ENCODE measurements around the gene SDC3.

- TF ChIP-seq SP1 (IDR thresholded peaks at IDR 0.05; ENCODE audit: low read depth, low read length), result no peak
- no peak for TF ChIP-seq RXRA (IDR thresholded peaks at IDR 0.05; ENCODE audit: insufficient read depth, low read depth, low read length)
- TF ChIP-seq POLR2A (IDR thresholded peaks at IDR 0.05; ENCODE audit: control extremely low read depth in 1 of 2, low read depth in 2 of 2, low read length in 2 of 2), result no peak
- no peak for TF ChIP-seq NANOG (IDR thresholded peaks at IDR 0.05; ENCODE audit: insufficient read depth, low read depth, low read length, poor library complexity, severe bottlenecking)
- TF ChIP-seq CTCF (IDR thresholded peaks at IDR 0.05; ENCODE audit: control extremely low read depth in 1 of 3, insufficient read depth in 1 of 3, low read depth in 1 of 3, low read length in 3 of 3), result no peak
- no peak for TF ChIP-seq MAX (IDR thresholded peaks at IDR 0.05)
- no peak for TF ChIP-seq SIX5 (IDR thresholded peaks at IDR 0.05; ENCODE audit: low read depth, low read length)
- TF ChIP-seq SIN3A (conservative IDR thresholded peaks at IDR 0.05 in 1 of 2, IDR thresholded peaks at IDR 0.05 in 1 of 2; ENCODE audit: low read depth in 1 of 2, low read length in 2 of 2), result no peak
- no peak for TF ChIP-seq PHF8 (conservative IDR thresholded peaks at IDR 0.05; ENCODE audit: low read depth, low read length)
- no peak for TF ChIP-seq KDM1A (IDR thresholded peaks at IDR 0.05; ENCODE audit: borderline replicate concordance, low read length)
- no peak for TF ChIP-seq RNF2 (IDR thresholded peaks at IDR 0.05; ENCODE audit: borderline replicate concordance, low read depth, low read length, missing control alignments, poor library complexity, severe bottlenecking)
- no peak for TF ChIP-seq JUN (IDR thresholded peaks at IDR 0.05; ENCODE audit: low read depth, low read length)
- TF ChIP-seq EGR1 (IDR thresholded peaks at IDR 0.05; ENCODE audit: borderline replicate concordance, low read depth, low read length), result no peak
Measured at GRCh38 chr1:30837653-30838052, 70.9 kb downstream of the SDC3 start.
